GM18526 (cell line): Measurements from ENCODE around the gene TMEM80.

Experiments
- POLR2A ChIP-seq: IDR thresholded peaks from 3 replicates; pipeline ENCODE4 v1.6.1; 2011; ENCODE audit not compliant: insufficient read length; ENCODE audit errors: extremely low read depth

Gene TMEM80

GRCh38 chr11:705646-706438 is 10.2 kb downstream of the TMEM80 start, which contains the start of gene EPS8L2:
EPS8L2 (plus strand) TSS chr11:706231; CDS start chr11:709408, 3,177 bp downstream.
- TF ChIP-seq POLR2A: no peak

- no peak for TF ChIP-seq POLR2A
These were observed 10.9 kb downstream of the TMEM80 start for GRCh38 chr11:706439-706956.

GRCh38 chr11:706957-707816 is 11.6 kb downstream of the TMEM80 start:
- TF ChIP-seq POLR2A: no peak

- no peak for TF ChIP-seq POLR2A
These were observed 12.3 kb downstream of the TMEM80 start for GRCh38 chr11:707817-708420.

GRCh38 chr11:708511-708910 is 12.9 kb downstream of the TMEM80 start:
- TF ChIP-seq POLR2A: no peak

GRCh38 chr11:709109-709997 is 13.7 kb downstream of the TMEM80 start:
- no peak for TF ChIP-seq POLR2A

- TF ChIP-seq POLR2A: no peak
These were observed 18.8 kb downstream of the TMEM80 start for GRCh38 chr11:714436-714835.

- TF ChIP-seq POLR2A: no peak
These were observed 23.8 kb downstream of the TMEM80 start for GRCh38 chr11:719214-720016.

GRCh38 chr11:720017-720641 is 24.5 kb downstream of the TMEM80 start:
- TF ChIP-seq POLR2A: no peak

GRCh38 chr11:720642-721246 is 25.1 kb downstream of the TMEM80 start:
- TF ChIP-seq POLR2A: no peak

GRCh38 chr11:721247-721740 is 25.7 kb downstream of the TMEM80 start:
- TF ChIP-seq POLR2A: no peak

GRCh38 chr11:721741-722345 is 26.2 kb downstream of the TMEM80 start:
- TF ChIP-seq POLR2A: no peak
